T-helper 1 cell (primary cell): ENCODE measurements around the gene GPR39.

ENCODE experiments used
- DNase-seq, 5 donors: peaks; one replicate each; pipeline ENCODE4 v3.0.0-alpha.2; 2012 to 2020

The GPR39 gene

GRCh38 chr2:132448771-132449170 lies 32.2 kb downstream of the GPR39 start:
- DNase-seq = no peak

DNA sequence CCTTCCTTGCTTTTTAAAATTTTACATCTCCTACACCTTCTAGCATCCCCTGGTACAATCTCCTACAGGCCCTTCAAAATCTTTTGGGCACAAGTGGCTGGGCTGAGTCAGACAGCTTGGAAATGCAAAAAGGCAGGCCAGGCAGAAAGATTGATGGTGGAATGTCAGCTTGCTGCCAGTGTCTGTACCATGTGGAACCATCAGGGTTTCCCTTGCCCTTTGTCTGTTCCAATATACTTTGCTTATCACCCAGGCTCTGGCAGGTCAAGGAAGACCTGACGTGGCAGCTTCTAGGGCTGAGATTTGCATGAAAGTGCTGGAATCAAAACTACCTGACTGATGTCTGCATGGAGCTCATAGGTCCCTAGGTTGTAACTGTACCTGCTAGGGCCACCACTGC lies 33.3 kb downstream of the GPR39 start:
- DNase-seq = no peak

DNA sequence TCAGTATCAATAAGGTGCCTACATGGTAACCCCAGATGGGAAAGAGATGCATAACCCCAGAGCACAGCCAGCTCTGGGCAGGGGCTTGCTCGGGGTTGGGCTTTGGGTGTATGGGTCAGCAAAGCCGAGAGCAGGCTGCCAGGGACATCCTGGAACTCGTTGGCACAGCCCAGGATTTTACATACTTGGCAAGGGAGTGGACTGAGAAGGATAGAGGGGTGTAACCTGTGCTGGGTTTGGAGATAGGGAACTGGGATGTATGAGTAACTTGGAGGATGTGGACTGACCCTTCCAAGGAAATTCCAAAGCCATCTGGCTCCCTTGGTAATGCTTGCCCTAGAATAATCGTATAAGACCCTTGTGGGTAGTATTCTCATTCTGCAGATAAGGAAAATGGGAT lies 44.2 kb downstream of the GPR39 start:
- DNase-seq = no peak

- no peak for DNase-seq
Observed at GRCh38 chr2:132462236-132462635, 45.6 kb downstream of the GPR39 start.

DNA sequence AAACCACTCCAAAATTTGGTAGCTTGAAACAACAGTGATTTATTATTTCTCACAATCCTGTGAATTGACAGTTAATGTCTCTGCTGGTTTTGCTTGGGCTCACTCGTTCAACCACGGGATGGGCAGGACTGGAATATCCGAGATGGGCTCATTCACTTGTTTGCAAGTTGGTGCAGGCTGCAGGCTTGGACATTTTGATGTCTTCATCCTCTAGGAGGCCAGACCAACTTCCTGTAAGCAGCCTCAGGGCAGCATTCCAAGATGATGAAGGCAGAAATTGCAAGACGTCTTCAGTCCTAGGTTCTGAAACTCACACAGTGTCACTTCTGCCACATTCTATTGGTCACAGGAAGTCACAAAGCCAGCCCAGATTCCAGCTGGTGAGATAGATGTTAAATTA lies 47.1 kb downstream of the GPR39 start:
- DNase-seq = no peak

DNA sequence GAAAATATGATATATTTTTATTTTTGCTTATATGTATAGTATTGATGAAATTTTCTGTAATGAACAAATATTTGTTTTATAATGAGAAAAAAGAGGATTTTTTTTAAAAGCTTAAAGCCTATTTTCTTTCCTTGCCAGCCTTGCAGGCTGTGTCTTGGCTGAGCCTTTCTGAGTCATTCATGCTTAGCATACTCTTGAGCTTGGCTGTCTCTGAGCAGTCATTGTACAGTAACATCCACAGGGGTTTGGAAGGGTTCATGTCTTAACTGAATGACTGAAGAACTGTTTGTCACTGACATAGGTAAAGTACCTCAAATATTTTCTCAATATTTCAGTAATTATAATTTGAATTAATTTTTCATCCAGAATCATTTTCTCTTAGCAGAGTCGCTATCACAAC lies 49.3 kb downstream of the GPR39 start:
- DNase-seq = no peak

- no peak for DNase-seq
Observed at GRCh38 chr2:132466428-132467028, 49.9 kb downstream of the GPR39 start.

- no peak for DNase-seq
Observed at GRCh38 chr2:132468821-132469675, 52.4 kb downstream of the GPR39 start.

GRCh38 chr2:132470746-132471145 lies 54.1 kb downstream of the GPR39 start:
- DNase-seq = no peak

GRCh38 chr2:132473174-132473883 lies 56.7 kb downstream of the GPR39 start:
- DNase-seq = no peak

DNA sequence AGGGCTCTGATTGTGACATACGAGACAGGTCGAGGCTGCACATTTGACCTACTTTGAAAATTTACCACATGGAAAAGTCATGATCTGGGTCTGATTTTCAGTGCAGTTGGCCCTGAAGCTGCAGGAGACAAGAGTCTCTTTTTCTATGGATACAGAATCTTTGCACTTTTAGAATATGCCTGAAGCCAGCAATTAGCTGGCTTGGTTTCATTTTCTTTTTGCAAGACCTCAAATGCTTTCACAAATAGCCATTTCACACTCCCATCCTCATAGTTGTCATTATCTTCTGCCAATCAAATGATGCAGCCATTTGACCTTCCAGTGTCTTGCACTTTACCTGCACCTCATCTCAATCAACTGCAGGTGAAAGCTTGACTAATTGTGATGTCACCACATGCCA lies 59.0 kb downstream of the GPR39 start:
- DNase-seq = no peak

GRCh38 chr2:132477436-132477835 lies 60.8 kb downstream of the GPR39 start:
- no peak for DNase-seq

DNA sequence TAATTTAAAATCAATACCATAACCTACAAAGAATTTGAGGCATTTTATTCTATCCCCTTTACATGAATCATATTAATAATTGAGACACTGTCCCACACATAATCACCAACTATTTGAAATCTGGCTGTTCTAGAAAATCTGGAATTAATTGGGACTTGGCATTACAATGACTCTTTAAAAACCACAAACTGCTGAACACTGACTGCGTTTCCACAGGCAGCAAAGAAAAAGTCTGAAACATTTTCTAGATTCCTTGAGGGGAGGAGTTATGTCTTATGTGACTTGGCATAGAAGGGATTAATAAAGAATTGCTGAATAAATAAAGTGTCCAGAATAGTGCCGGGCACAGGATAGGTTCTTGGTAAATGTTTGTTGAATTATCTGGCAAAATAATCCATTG lies 61.4 kb downstream of the GPR39 start:
- DNase-seq = no peak

- DNase-seq = no peak
Observed at GRCh38 chr2:132478461-132479105, 62.0 kb downstream of the GPR39 start.

- no peak for DNase-seq
Observed at GRCh38 chr2:132479155-132479554, 62.5 kb downstream of the GPR39 start.

DNA sequence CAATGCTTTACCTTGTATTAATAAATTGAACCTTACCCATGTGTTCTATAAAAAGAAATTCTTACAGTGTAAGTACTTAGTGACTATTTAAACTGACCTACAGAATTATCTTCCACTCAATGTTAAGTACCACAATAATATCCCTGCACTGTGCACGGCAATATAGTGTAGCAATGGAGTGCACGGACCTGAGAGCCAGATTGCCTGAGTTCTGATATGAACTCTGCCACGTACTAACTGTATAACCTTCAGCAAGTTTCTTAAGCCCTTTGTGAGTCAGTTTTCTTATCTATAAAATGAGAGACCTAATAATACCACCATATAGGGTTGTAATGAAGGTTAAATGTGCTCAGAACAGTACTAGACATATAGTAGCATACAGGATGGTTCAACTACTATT lies 66.2 kb downstream of the GPR39 start:
- DNase-seq = no peak

GRCh38 chr2:132484144-132484543 lies 67.5 kb downstream of the GPR39 start:
- no peak for DNase-seq

GRCh38 chr2:132488491-132488890 lies 71.9 kb downstream of the GPR39 start:
- no peak for DNase-seq

DNA sequence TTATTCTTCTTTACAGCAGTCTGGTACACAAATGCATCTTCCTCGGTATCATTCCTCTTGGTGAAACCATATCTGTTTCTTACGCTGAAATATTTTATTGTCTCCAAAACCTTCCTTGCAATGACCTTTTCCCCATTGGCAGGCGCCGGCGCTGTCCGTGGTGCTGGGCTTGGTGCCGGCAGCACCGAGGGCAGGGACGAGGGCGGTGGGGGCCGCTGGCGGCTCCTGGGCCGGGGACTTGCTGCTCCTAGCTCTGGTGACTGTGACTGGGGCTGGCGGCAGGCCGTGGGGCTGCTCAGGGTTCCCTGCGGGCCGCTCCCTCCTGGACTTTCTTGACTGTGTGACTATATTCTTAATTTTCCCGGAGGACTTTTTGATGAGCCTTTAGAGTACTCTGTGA lies 72.5 kb downstream of the GPR39 start:
- DNase-seq = no peak

- DNase-seq = no peak
Observed at GRCh38 chr2:132495881-132496280, 79.3 kb downstream of the GPR39 start.

DNA sequence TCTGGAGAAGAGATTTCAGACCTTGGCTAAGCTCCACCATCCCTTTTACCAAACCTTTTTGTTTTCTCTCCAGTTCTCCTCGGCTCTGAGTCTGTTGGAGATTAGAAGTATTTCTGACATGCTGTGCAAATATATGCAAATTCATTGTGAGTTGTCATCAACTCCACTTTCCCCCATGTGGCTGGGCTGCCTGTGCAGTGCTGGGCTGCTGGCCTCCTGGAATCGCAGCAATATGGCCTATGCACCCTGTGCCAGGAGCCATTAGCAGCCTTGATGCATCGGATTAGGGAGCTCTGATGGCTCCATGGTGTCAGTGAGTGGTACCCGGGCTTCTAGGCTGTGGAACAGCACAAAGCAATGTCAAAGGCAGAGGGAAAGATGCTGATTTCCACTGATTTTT lies 80.0 kb downstream of the GPR39 start:
- DNase-seq = no peak

DNA sequence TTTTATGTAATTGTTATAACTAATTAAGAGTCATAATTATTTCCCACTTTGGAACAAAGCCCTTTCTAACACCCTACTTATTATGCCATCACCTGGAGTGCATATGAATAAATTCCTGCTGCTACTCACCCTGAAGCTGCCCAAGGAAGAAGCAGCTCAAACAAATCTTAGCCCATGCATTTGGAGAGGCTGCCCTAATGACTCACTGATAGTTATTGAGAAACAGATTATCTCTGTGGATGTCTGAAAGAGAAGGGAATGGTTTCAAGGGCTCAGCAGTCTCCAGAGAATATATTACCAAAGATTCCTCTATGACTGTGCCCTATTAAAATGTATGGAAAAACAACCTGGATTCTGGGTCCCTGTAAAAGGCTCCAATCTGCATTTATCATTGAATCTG lies 81.0 kb downstream of the GPR39 start:
- DNase-seq = no peak

DNA sequence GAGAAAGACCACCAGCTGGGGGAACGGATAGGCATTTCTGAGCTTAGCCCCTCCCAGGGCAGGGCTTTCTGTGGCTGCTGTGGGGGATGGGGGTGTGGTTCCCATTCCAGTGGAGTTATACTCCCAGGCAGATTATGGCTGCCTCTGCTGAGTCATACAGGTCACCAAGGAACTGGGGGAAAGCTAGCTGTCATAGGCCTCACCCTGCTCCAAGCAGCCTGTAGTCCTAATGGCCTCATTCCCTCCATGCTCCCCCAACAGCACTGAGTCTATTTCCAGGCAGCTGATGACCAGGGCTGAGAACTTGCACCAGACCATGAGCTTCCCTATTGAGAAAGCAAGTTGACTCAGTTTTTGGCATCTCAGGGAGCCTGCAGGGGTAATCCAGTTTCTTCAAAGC lies 87.1 kb downstream of the GPR39 start:
- DNase-seq = no peak
